ENCODE measurements around the gene RPL19.
"Not testable (repeated sequence)": the region's sequence is repeated elsewhere in the genome, so short reads cannot be mapped to it uniquely, and the experiment has no call there.

DNA sequence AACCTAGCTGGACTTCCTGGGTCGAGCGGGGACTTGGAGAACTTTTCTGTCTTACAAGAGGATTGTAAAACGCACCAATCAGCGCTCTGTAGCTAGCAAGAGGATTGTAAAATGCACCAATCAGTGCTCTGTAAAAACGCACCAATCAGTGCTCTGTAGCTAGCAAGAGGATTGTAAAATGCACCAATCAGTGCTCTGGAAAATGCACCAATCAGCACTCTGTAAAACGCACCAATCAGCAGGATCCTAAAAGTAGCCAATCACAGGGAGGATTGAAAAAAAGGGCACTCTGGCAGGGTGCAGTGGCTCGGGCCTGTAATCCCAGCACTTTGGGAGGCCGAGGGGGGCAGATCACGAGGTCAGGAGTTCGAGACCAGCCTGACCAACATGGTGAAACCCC is 31.6 kb upstream of the RPL19 start:
- TF ChIP-seq, protein P1, sequence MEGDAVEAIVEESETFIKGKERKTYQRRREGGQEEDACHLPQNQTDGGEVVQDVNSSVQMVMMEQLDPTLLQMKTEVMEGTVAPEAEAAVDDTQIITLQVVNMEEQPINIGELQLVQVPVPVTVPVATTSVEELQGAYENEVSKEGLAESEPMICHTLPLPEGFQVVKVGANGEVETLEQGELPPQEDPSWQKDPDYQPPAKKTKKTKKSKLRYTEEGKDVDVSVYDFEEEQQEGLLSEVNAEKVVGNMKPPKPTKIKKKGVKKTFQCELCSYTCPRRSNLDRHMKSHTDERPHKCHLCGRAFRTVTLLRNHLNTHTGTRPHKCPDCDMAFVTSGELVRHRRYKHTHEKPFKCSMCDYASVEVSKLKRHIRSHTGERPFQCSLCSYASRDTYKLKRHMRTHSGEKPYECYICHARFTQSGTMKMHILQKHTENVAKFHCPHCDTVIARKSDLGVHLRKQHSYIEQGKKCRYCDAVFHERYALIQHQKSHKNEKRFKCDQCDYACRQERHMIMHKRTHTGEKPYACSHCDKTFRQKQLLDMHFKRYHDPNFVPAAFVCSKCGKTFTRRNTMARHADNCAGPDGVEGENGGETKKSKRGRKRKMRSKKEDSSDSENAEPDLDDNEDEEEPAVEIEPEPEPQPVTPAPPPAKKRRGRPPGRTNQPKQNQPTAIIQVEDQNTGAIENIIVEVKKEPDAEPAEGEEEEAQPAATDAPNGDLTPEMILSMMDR (IDR thresholded peaks at IDR 0.05) = not testable (repeated sequence)
- not testable (repeated sequence) for TF ChIP-seq POLR2A, EP300, POLR2AphosphoS5 (IDR thresholded peaks at IDR 0.05)
